NCI-H1417 (cell line): ENCODE results near the gene PCDH9.

Experiments
- DNase-seq, 3 experiments: peaks; one replicate each; lab custom pipeline; 2025; lab: John Stamatoyannopoulos, UW

Gene PCDH9

GRCh38 chr13:66971004-66971403 lies 259.1 kb downstream of the PCDH9 start:
- DNase-seq = no peak

GRCh38 chr13:66969291-66969690 lies 260.8 kb downstream of the PCDH9 start:
- DNase-seq = no peak

DNA sequence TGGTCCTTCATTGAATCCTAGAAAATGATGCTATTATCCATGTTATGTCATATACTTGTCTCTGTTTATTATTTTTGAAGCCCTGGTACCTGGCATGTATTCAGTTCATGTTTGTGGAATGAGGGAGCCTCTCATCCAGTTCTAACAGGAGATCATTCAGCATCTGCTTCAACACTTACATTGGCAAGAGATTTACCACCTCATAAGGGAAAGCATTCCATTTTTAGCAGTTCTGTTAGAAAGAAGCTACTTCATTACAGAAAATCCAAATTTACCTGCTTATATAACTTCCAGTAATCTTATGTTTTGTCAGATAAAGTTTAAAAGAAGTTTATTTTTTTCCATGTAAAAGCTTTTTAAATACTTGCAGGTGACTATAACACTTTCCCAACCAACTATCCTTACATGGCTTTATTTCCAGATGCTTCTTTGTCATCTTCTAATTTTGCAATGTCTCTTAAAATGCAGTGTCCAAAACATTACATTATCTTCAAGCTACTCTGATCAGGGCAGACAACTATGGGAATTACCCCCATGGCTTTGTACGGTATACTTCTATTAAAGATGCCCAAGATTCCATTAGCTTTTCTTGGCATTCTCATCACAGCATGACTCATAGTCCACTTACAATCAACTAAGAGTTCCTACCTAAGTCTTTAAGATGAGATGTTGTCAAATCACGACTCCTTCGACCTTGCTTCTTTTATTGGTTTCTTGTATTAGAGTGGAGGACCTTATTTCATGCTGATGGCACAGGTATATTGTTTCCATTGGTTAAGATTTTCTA lies 262.1 kb downstream of the PCDH9 start:
- DNase-seq = no peak

DNA sequence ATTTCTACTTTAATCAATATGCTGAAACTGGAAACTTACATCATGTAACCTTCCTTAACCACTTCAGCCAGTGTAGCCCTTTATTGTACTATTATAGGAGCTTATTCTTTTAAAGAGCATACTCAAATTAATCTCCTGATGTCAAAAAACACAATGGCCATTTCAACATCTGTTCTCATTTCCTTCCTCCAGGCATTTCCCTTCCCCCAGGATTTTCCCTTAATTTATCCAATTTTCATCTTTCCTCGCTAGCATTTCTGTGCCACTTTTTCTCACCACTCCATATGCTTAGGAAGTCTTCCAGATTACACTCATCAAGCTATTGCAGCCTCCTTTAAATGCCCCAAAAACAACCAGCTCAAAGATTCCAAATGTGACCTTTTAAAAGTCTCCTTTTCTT lies 265.0 kb downstream of the PCDH9 start:
- DNase-seq = peak in 1 of 3 experiments; percentile 43

- no peak for DNase-seq
These were observed 267.2 kb downstream of the PCDH9 start for GRCh38 chr13:66962953-66963352.

DNA sequence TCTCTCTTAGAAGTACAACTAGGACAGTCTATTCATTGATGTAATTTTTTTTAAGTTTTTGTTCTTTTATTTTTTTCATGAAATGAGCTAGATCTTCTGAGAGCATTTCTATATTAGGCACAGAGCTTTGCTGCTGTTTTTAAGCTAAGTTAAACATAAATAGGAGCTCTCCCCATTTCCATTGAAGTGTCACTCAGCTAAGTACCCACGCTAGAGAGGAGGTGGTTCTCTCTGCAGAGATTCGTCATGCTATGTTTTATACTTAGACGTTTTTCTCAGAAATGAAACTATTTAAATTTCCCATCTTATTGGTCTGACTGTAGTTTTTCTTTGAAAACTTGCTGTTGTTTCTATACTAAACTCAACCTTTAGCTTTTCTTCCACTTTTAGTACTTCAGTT lies 271.5 kb downstream of the PCDH9 start:
- DNase-seq = no peak

GRCh38 chr13:66952507-66952906 lies 277.6 kb downstream of the PCDH9 start:
- DNase-seq = no peak

DNA sequence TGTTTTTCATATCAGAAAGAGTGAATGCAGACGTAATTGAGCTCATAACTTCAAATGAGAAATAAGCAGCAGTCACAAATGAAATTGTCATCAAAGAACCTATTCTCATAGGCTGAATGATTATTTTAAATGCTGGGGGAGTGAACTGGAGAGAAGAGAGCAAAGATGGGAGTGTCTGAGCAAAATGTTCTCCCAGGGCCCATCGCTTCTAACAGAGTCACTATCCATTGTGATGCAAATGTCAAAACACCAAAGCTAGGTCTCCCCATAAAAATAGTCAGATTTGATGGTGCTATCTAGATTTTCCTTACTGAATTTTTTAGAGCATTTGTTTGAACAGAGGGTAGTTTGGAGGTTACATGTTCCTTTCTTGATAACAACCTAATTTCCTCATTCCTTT lies 278.7 kb downstream of the PCDH9 start:
- DNase-seq = no peak

- DNase-seq = peak in 1 of 3 experiments; percentile 25
These were observed 279.5 kb downstream of the PCDH9 start for GRCh38 chr13:66950666-66951065.

DNA sequence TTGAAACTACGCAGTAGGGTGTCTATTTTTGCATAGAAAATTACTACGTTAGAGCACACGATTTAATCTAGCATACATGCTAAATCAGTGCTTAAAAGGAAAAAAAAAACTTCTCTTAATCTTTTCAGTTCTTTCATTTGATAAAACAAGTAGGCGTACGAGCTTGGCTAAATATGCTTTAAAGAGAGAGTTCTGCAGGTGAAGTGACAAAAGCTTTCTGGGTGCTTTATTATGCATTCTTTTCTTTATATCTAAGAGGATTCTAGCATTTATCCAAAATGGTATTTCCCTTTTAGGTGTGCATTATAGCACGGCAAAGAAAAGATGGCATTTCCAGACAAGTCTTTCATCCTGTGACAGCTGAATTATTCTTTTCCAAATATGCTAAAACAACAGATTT lies 281.2 kb downstream of the PCDH9 start:
- DNase-seq = no peak

DNA sequence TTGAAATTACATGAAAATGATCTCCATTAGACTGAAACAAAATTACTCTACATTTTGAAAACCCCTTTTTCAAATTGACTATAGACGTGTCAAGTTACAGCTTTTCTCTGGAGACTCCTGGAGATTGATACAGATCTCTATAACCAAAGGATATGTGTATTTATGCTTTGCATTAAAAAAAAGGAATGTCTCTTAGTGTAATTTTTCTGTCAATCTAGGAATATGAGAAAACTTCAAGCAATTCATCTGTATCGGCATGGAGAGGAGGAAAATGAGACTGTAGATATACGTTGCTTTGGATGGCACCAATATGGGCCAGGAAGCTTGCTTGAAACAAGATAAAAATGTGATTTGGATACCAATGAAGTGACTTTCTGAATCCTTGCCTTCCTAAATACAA lies 286.6 kb downstream of the PCDH9 start:
- no peak for DNase-seq

DNA sequence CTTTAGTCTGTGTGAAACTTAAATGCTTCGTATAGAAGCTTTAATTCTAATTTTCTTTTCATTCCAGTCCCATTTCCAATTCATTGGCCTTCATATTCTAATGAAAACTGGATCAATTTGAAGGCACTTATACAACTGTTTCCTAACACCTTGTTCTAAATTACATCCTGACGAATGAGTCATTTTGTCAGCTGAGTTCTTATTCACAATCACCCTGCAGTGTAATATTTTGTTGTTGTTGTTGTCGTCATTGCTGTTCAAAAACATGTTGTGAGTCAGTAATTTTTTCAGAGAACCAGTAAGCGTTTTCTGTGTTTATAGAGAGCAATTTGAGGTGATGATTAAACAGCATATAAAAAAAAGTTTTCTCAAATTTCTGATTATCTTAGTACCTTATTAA lies 290.0 kb downstream of the PCDH9 start:
- no peak for DNase-seq

DNA sequence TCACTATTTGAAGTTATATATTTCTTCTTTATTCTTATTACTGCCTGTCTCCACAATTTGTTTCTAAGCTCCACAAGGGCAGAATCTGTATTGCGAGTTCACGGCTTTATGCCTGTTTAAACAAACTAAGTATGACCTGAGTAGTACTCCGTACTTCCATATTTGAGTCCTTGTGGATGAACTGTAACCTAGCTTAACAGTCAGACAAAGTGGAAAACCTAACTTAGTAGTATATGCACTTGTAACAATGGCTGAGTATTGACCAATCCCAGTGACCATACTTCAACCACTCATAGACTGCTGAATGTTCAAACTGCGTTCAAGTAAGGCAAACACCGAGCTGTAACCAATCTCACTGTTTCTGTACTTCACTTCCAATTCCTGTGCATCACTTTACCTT lies 292.7 kb downstream of the PCDH9 start:
- no peak for DNase-seq

DNA sequence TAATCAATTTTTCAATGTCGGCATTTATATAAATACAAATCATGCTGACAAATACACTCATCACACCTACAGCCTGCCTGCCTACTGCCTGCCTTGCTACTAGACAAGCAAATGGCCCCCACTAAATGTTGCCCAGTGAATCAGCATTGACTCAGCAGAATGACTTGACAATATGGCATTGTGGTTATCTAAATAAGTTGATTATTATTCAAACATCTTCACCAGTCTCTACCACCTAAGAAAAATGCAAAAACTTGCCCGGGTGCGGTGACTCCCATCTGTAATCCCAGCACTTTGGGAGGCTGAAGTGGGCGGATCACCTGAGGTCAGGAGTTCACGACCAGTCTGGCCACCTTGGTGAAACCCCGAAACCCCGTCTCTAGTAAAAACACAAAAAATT lies 296.1 kb downstream of the PCDH9 start:
- DNase-seq = no peak

DNA sequence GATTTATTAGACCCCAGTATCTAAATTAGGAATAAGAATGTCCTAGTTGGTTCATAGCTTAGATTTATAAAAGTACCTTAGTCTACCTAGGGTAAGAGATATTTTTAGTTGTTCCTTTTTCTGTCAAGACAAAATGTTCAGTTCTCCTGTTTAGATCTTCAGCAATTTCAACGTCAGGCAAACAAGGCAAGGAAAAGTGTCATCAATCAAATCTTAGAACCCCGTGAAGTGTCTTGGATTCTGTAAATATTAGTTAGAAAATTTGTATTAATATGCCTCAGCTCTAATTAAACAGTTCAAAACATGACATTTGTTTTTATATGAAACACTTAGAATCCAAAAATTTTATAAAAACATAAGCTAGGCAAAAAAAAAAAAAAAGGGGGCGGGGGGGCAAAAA lies 296.6 kb downstream of the PCDH9 start:
- DNase-seq = no peak

DNA sequence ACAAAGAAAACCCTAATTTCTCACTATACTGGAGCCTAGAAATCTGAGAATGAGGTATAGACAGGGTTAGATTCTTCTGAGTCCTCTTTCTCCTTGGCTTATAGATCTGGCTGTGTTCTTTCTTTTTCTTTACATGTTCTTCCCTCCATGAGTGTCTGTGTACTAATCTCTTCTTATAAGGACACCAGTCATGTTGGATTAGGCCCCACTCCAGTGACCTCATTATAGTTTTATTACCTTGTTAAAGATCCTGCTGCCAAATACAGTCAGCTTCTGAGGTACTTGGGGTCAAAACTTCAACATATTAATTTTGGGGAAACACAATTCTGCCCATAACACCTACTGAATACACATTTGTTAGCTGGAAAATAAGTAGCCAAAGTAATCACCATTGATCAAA lies 302.6 kb downstream of the PCDH9 start:
- no peak for DNase-seq

DNA sequence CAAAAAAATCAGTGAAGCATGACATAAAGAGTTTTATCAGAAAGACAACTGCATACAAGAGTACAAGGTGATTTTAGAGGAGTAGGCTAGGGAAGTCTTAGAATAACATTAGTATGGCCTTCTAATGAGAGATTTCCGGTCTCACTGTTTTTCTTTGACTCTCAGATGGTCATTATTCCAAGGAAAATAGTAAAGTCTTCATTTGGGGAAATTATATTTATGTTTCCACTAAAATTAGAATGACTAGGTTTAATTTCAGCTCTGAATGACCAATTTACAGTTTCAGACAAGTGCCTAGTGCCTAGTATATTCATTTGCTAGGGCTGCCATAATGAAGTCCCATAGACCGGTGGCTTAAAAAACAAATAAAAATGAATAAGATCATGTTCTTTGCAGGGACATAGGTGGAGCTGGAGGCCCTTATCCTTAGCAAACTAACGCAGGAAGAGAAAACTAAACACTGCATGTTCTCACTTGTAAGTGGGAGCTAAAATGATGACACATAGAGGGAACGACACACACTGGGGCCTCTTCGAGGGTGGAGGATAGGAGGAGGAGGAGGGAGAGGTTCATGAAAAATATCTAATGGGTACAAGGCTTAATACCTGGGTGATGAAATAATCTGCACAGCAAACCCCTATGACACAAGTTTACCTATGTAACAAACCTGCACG lies 303.1 kb downstream of the PCDH9 start:
- DNase-seq = no peak

GRCh38 chr13:66926200-66926850 lies 303.8 kb downstream of the PCDH9 start:
- peak in 2 of 3 experiments; percentile 16 to 50 for DNase-seq

DNA sequence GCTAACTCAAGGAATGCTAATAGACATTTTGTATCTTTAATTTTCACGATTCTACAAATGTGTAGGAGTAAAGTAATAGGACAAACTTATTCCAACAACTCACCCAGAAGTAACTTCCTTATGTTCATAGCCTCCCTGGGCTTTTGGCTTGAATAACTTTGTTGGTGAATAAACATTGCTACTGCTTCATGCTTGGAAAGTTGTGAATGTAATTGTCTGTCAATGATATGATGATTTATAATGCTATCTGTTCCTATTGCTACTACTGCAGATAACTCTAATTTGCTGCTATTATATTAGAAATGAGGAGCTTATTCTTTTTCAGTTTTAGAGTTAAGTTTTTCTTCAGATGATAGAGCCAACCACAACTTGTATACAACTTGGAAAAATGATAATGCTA lies 307.7 kb downstream of the PCDH9 start:
- peak in 1 of 3 experiments; percentile 19 for DNase-seq

DNA sequence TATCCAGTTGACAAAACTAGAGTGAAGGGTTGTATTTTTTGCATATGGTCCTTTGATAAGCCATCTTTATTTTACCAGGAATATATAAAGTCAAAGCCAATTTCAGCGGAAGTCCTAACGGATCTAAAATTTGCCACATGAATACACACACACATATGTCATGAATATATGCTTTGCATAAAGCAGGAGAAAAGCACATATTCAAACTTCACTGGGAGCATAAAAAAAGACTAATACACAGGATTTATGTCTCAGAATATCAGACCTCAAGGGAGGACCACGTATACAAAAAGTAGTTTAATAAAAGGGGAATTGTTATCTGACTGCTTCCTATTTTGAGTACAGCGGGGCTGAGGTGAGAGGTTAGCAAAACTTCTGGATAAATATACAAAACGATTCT lies 308.7 kb downstream of the PCDH9 start:
- no peak for DNase-seq

DNA sequence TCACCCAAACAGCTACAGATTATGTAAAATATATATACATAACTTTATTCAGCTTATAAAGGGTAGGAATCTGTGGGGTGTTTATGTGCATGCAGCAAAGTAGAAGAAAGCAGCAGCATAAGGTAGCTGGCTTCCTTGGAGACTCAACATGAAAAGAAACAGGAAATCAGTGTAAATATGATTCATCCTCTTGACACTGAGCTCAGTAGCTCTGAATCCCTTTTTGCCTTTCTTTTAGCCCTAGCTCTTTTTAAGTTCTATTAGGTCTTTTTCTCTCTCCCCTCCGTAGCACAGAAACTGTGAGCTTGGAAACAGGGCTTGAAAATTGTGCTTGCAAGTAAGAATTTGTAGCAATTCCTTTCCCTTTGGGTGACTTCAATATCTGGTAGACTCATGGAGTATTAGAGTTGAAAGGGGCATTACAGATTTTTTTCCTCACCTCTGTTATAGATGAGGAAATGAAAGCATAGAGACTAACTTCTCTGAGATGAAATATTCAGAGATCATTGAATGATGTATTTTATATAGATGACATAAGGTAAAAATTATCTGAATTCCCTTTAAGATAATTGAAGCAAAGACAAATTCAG lies 314.4 kb downstream of the PCDH9 start:
- DNase-seq = no peak

- DNase-seq = no peak
These were observed 316.0 kb downstream of the PCDH9 start for GRCh38 chr13:66914155-66914554.

GRCh38 chr13:66911411-66911939 lies 318.7 kb downstream of the PCDH9 start:
- DNase-seq = no peak
